ENCODE results near the gene NKAIN2.

The NKAIN2 gene

GRCh38 chr6:123990376-123990775 lies 186.7 kb downstream of the NKAIN2 start:
- Histone ChIP-seq H3K27ac (no peak overlapping the region), H3K36me3 (no peaks in the 10 kb centered on the region), H3K4me1 (no peaks in the 10 kb centered on the region), H3K9me3 (no peaks in the 10 kb centered on the region), H3K27me3 (no peaks in the 10 kb centered on the region), H3K4me3 (no peak overlapping the region)
- TF ChIP-seq, protein P1, sequence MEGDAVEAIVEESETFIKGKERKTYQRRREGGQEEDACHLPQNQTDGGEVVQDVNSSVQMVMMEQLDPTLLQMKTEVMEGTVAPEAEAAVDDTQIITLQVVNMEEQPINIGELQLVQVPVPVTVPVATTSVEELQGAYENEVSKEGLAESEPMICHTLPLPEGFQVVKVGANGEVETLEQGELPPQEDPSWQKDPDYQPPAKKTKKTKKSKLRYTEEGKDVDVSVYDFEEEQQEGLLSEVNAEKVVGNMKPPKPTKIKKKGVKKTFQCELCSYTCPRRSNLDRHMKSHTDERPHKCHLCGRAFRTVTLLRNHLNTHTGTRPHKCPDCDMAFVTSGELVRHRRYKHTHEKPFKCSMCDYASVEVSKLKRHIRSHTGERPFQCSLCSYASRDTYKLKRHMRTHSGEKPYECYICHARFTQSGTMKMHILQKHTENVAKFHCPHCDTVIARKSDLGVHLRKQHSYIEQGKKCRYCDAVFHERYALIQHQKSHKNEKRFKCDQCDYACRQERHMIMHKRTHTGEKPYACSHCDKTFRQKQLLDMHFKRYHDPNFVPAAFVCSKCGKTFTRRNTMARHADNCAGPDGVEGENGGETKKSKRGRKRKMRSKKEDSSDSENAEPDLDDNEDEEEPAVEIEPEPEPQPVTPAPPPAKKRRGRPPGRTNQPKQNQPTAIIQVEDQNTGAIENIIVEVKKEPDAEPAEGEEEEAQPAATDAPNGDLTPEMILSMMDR (IDR thresholded peaks at IDR 0.05), result no peak
- intact Hi-C loops (cut with DNase I; ENCODE audit: low total_unique reads), result no loop called here
- no peak for DNase-seq

- H3K4me1 ChIP-seq, result no peaks in the 10 kb centered on the region
- H3K4me3 ChIP-seq, result no peak overlapping the region
- H3K9me3 ChIP-seq, result no peaks in the 10 kb centered on the region
- intact Hi-C loops (cut with DNase I; ENCODE audit: low total_unique reads), result no loop called here
- no peak for DNase-seq
- no peaks in the 10 kb centered on the region for H3K36me3 ChIP-seq
- TF ChIP-seq, protein P1 (IDR thresholded peaks at IDR 0.05), result no peak
- no peaks in the 10 kb centered on the region for H3K27me3 ChIP-seq
- no peak overlapping the region for H3K27ac ChIP-seq
These were observed 190.5 kb downstream of the NKAIN2 start for GRCh38 chr6:123994168-123994567.

GRCh38 chr6:123994891-123995635 lies 191.4 kb downstream of the NKAIN2 start:
- intact Hi-C loops (cut with DNase I; ENCODE audit: low total_unique reads), result no loop called here
- no peak overlapping the region for H3K4me3 ChIP-seq
- no peaks in the 10 kb centered on the region for H3K9me3 ChIP-seq
- no peak overlapping the region for H3K27ac ChIP-seq
- no peaks in the 10 kb centered on the region for H3K4me1 ChIP-seq
- no peak for DNase-seq
- TF ChIP-seq, protein P1 (IDR thresholded peaks at IDR 0.05), result no peak
- no peaks in the 10 kb centered on the region for H3K27me3 ChIP-seq
- no peaks in the 10 kb centered on the region for H3K36me3 ChIP-seq

DNA sequence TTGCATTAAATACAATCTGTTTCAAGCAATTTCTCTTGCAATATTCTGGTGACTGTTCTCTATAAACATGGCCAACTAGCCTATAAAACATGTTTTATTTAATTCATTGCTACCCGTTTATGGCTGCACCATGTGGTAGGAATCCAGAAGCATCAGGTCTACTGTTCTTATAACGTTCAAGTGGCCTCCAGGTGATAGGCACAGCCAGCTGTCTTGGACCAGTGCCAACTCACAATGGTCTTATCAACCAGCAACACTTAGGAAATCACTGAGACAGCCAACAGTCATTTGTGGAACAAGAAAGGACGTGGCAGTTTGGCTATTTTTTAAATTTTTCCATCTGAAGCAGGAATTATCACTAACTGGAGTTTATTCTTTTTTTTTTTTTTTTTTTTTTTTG lies 193.6 kb downstream of the NKAIN2 start:
- Histone ChIP-seq H3K36me3 (no peaks in the 10 kb centered on the region), H3K4me3 (no peak overlapping the region), H3K4me1 (peaks cover 0 to 4% (median 3%) of the 10 kb centered on the region in 4 donors), H3K9me3 (no peaks in the 10 kb centered on the region), H3K27me3 (no peaks in the 10 kb centered on the region), H3K27ac (no peak overlapping the region)
- intact Hi-C loops (cut with DNase I; ENCODE audit: low total_unique reads), result no loop called here
- DNase-seq, result no peak
- TF ChIP-seq, protein P1 (IDR thresholded peaks at IDR 0.05), result no peak

GRCh38 chr6:124002377-124003081 lies 198.9 kb downstream of the NKAIN2 start:
- TF ChIP-seq, protein P1 (IDR thresholded peaks at IDR 0.05), result no peak
- no peak overlapping the region for H3K27ac ChIP-seq
- no peaks in the 10 kb centered on the region for H3K36me3 ChIP-seq
- H3K4me1 ChIP-seq, result peaks cover 0 to 12% (median 6%) of the 10 kb centered on the region in 4 donors
- intact Hi-C loops (cut with DNase I; ENCODE audit: low total_unique reads), result no loop called here
- no peaks in the 10 kb centered on the region for H3K27me3 ChIP-seq
- no peak for DNase-seq
- H3K4me3 ChIP-seq, result no peak overlapping the region
- no peaks in the 10 kb centered on the region for H3K9me3 ChIP-seq

All from tibial artery (tissue), 4 donors.